Erythroblast (primary cell): ENCODE results near the gene PRKCZ.

ENCODE experiments used
- DNase-seq, 2 experiments: peaks; one replicate each; lab custom pipeline; 2025; lab: John Stamatoyannopoulos, UW
- GATA1 ChIP-seq: IDR thresholded peaks from 2 replicates; pipeline ENCODE4 v1.6.1; 2011; ENCODE audit warnings: low read depth, mild to moderate bottlenecking, control low read depth, low read length, moderate library complexity
- POLR2A ChIP-seq: IDR thresholded peaks from 2 replicates; pipeline ENCODE4 v1.6.1; 2011; ENCODE audit warnings: mild to moderate bottlenecking, low read length

The PRKCZ gene

GRCh38 chr1:2049718-2050431 lies at the start of gene PRKCZ:
PRKCZ (plus strand) TSS chr1:2050411; CDS start chr1:2050631, 220 bp downstream.
- TF ChIP-seq POLR2A, result no peak
- no peak for TF ChIP-seq GATA1
- no peak for DNase-seq

DNA sequence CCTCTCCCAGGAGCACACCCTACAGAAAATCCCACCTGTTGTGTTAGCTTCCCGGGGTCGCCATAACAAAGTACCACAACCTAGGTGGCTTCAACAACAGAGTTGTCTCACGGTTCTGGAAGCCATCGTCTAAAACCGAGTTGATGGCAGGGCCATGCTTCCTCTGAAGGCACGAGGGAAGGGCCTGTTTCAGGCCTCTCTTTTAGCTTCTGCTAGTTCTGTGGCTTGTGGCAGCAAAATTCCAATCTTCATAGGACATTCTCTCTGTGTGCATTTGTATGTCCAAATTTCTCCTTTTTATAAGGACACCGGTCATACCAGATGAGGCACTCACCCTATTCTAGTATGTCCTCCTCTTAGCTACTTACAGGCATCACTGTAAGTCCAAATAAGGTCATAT lies 49.8 kb upstream of the PRKCZ start:
- no peak for DNase-seq
- TF ChIP-seq GATA1, result no peak
- TF ChIP-seq POLR2A, result no peak

DNA sequence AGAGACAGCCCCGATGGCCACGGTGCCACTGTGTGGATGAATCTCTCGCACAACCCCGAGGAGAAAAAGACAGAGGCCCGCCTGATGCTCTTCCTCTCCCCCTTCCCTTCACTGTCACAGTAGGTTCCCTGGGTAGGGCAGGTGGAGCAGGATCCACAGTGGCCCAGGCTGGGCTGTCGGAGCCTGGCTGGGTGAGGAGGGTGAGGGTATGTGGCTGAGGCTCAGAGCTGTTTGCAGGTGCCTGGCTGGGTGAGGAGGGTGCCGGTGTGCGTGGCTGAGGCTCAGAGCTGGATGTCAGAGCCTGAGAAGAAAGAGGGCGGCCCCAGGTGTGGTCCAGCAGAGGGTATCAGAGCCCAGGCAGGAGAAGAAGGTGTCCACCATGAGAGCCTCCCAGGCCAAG lies 49.4 kb upstream of the PRKCZ start:
- TF ChIP-seq GATA1, result no peak
- TF ChIP-seq POLR2A, result no peak
- DNase-seq, result no peak

GRCh38 chr1:2001773-2002411 lies 48.3 kb upstream of the PRKCZ start:
- no peak for DNase-seq
- TF ChIP-seq GATA1 (no peak), POLR2A (no peak)

- DNase-seq, result peak; percentile 18 to 25
- no peak for TF ChIP-seq POLR2A
- TF ChIP-seq GATA1, result no peak
Observed at GRCh38 chr1:2003541-2004131, 46.6 kb upstream of the PRKCZ start, which contains the start of gene CFAP74. CFAP74 (minus strand) TSS chr1:2003786; CDS start chr1:1990956, 12,830 bp downstream.

GRCh38 chr1:2004856-2005255 lies 45.4 kb upstream of the PRKCZ start:
- TF ChIP-seq GATA1 (no peak), POLR2A (no peak)
- DNase-seq, result no peak

GRCh38 chr1:2009101-2010053 lies 40.8 kb upstream of the PRKCZ start:
- no peak for TF ChIP-seq GATA1
- TF ChIP-seq POLR2A, result no peak
- no peak for DNase-seq

DNA sequence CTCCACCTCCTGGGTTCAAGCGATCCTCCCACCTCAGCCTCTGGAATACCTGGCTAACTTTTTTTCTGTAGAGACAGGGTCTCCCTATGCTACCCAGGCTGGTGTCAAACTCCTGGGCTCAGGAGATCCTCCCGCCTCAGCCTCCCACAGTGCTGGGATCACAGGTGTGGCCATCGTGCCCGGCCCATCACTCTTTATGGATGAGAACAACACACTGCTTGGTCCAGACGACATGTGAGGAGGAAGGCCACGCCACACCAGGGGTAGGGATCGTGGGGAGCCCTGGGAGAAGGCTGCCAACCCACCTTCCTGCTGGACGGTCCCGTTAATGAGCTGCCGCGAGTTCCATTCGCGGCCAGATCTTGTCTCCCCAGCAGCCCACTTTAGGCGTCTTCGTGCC lies 36.0 kb upstream of the PRKCZ start:
- no peak for DNase-seq
- no peak for TF ChIP-seq POLR2A
- TF ChIP-seq GATA1, result no peak

GRCh38 chr1:2014741-2015735 lies 35.2 kb upstream of the PRKCZ start:
- no peak for DNase-seq
- TF ChIP-seq GATA1, result no peak
- TF ChIP-seq POLR2A, result no peak

- TF ChIP-seq GATA1, result no peak
- TF ChIP-seq POLR2A, result no peak
- no peak for DNase-seq
Observed at GRCh38 chr1:2016123-2016522, 34.1 kb upstream of the PRKCZ start.

DNA sequence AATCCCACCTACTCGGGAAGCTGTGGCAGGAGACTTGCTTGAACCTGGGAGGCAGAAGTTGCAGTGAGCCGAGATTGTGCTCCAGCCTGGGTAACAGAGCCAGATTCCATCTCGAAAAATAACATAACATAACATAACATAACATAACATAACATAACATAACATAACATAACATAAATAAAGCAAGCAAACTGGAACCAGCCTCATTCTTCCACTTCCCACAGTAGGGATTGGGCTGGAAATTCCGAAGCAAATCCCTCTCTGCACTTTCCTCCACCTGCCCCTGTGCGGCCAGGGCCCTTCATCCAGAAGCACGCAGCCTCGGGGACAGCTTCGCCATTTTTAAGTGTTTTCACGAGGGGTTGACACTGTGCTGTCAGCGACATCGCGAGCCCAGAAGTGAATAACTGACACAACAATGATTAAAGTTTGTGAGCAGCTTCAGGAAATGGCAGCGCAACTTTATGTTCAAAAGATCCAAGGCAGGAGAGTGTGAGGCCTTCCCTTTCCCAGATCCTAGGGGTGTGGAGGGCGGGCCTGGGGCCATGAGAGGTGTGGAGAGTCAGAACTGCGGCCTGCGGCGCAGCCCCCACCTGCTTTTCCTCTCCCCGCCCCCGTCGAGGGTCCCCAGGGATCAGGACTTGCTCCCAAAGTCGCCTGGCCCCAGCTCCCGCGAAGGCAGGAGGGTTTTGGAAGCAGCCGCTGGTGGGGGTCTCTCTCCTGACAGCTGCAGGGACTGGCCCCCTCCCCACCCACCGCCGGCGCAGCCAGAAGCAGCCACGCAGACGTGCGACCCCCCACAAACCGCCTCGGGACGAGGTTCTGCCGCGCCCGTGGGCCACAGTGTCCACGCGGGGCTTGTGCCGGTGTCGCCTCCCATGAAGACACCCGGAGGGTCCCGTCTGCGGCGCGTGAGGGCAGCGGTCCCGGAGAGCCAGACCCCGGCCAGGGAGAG lies 31.7 kb upstream of the PRKCZ start:
- TF ChIP-seq GATA1 (no peak), POLR2A (no peak)
- DNase-seq, result no peak

- TF ChIP-seq GATA1 (no peak), POLR2A (no peak)
- peak in 1 of 2 experiments; percentile 26 for DNase-seq
Observed at GRCh38 chr1:2019172-2019543, 31.1 kb upstream of the PRKCZ start, which contains the start of gene GABRD. GABRD (plus strand) TSS chr1:2019345; CDS start chr1:2019424, 79 bp downstream.
